ENCODE results near the gene LBX1.

Gene LBX1

DNA sequence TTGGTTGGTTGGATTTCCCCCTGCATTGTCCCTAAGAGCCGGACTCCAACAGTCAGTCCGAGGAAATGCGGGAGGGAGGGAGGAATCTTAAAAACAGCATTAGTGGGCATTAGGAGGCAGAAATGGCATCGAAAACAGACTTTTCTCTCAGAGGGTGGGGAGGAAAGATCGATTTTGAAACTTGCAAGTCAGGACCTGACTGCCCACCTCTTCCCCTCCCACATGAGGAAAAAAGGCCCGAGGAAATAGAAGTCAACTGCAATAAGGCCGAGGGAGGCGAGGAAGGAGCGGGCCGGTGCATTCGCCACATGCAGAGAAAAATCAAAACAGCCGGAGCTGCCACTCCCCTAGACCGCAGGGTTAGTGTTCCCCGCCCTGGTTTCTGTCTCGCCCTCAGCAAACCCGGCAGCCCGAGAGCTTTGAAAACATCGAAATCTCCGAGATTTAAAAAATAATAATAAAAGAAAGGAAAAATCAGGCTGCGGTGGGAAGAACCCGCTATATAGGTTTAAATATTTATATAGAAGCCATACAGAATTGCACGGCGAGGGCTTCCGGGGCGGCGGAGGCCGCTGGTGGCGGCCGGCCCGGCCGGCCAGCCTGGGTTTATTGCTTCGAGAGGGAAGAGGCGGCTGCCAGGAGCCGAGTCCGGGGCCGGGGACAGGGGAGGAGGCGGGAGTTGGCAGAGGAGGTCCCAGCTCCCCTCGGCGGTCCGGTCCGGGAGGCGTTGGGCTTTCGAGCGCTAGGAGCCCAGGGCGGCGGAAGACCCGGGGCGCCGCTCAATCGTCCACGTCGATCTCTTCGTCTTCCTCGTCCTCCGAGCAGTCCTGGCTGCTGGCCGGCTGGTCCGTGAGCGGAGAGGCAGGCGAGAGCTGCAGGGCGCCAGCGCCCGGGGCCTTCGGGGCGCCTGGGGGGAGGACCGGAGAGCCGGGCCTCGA, 2.5 kb downstream of the LBX1 start:
- no peak for TF ChIP-seq TAF1 (IDR thresholded peaks at IDR 0.05; ENCODE audit: low read depth, low read length)
- no peak for TF ChIP-seq POLR2AphosphoS5 (IDR thresholded peaks at IDR 0.05; ENCODE audit: low read depth, low read length)
- no peak for TF ChIP-seq SPI1 (IDR thresholded peaks at IDR 0.05; ENCODE audit: low read depth, low read length)
- TF ChIP-seq POU2F2 (IDR thresholded peaks at IDR 0.05; ENCODE audit: low read depth, low read length) = no peak
- no peak for TF ChIP-seq PAX5 (IDR thresholded peaks at IDR 0.05; ENCODE audit: insufficient read depth, low read length, severe bottlenecking)
- TF ChIP-seq POLR2A (IDR thresholded peaks at IDR 0.05; ENCODE audit: low read depth, low read length) = no peak
- no peak for FAIRE-seq
- DNase-seq (ENCODE audit: insufficient read length, low spot score) = no peak

DNA sequence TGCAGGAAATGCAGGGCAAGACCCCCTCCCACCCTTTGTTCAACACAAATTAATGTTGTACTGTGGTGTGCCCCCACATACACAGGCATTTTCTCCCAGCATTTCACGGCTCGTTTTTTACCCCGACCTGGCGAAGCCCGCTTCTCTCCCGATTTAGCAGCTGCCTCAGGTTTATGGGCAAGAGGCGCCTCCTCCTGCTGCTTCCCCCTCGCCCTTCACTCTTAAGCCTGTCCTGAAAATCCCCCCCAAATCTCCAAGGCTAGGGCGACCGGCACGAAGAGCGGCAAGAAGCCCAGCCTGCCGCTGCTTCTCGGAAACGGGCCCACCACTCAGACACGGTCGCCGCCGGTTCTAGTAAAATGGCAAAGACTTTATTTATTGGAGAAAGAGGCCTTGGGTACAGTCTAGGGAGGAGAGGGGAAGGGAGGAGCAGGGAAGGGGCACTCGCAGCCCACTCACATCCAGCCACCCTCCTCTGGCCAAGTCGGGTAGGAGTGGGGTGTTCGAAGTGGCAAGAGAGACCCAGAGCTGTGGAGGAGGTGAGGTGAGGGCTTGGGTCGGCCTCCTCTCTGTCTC, 3.3 kb downstream of the LBX1 start:
- no peak for DNase-seq (ENCODE audit: insufficient read length, low spot score)
- no peak for TF ChIP-seq PAX5 (IDR thresholded peaks at IDR 0.05; ENCODE audit: insufficient read depth, low read length, severe bottlenecking)
- no peak for FAIRE-seq

- DNase-seq (ENCODE audit: insufficient read length, low spot score) (no peak), FAIRE-seq (no peak)
- TF ChIP-seq POU2F2 (IDR thresholded peaks at IDR 0.05; ENCODE audit: low read depth, low read length) (no peak), TAF1 (IDR thresholded peaks at IDR 0.05; ENCODE audit: low read depth, low read length) (no peak), POLR2A (IDR thresholded peaks at IDR 0.05; ENCODE audit: low read depth, low read length) (no peak), POLR2AphosphoS5 (IDR thresholded peaks at IDR 0.05; ENCODE audit: low read depth, low read length) (no peak), PAX5 (IDR thresholded peaks at IDR 0.05; ENCODE audit: insufficient read depth, low read length, severe bottlenecking) (no peak), SPI1 (IDR thresholded peaks at IDR 0.05; ENCODE audit: low read depth, low read length) (no peak)
Measured at GRCh38 chr10:101224910-101225823, 4.1 kb downstream of the LBX1 start.

DNA sequence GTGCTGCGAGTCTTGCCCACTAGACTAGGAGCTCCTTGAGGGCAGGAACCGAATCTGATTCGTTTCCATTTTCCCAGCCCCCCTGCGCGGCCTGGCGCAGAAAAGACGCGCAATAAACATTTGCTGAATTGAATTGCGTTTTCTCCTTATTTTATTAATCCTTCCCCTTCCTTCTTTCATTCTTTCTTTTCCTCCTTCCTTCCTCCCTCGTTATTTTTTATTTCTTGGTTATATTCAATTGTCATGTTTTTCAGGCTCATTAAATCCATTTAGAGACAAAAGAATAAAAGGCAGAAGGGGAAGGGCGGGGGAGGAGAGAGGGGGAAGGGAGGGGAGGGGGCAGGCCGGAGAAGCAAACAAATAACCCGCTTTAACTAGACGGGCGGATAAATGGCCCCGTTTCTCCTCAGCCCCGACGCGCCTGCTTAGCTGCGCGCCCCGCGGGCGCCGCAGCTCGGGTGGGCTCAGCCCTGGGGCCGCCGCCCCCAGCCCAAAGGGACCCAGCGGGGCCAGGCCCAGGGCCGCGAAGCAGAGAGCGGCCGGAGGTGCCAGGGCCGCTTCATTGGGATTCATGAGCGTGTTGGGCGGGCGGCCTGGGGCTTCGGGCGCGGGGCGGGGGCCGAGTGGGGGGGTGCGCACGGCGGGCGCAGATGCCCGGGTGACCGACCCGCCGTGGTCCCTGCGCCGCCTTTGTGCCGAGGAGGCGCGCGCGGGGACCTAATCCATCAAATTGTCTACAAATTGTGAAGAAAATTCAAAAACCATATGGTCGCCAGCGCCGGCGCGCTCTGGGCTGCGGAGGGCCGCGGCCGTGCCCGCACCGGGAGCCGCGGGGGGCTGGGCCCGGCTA, 5.0 kb downstream of the LBX1 start:
- no peak for FAIRE-seq
- DNase-seq (ENCODE audit: insufficient read length, low spot score) = no peak
- TF ChIP-seq POLR2A (IDR thresholded peaks at IDR 0.05; ENCODE audit: low read depth, low read length) = no peak

GRCh38 chr10:101223274-101224059, 5.8 kb downstream of the LBX1 start:
- DNase-seq (ENCODE audit: insufficient read length, low spot score) (no peak), FAIRE-seq (no peak)
- TF ChIP-seq PAX5 (IDR thresholded peaks at IDR 0.05; ENCODE audit: insufficient read depth, low read length, severe bottlenecking) (no peak), TAF1 (IDR thresholded peaks at IDR 0.05; ENCODE audit: low read depth, low read length) (no peak), POU2F2 (IDR thresholded peaks at IDR 0.05; ENCODE audit: low read depth, low read length) (no peak), POLR2A (IDR thresholded peaks at IDR 0.05; ENCODE audit: low read depth, low read length) (no peak), POLR2AphosphoS5 (IDR thresholded peaks at IDR 0.05; ENCODE audit: low read depth, low read length) (no peak), SPI1 (IDR thresholded peaks at IDR 0.05; ENCODE audit: low read depth, low read length) (no peak)

DNA sequence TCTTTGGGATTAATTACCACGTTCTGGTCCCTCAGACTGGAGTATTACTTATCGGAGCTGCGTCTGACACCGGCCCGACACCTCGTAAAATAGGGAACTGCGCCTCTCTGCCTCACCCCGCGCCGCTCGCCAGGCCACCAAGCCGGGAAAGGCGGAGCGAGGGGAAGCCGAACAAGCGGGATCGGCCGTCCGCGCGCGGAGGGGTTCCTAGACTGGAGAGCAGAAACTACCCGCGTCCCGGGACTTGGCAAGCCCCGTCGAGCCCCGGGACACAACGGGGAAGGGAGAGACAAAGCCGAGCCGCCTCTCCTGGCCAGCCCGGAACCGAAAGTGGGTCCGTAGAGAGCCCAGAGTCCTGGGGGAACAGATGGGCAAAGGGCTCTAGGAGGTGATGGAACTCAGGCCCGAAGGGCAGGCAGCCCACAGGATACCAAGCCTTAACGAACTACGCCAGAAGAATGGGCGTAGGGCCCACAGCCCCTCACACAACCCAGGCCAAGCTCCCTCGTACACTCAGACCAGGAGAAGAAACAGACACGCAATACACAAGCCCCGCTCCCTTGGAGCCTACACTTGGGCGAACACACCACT, 6.5 kb downstream of the LBX1 start:
- FAIRE-seq (no peak), DNase-seq (ENCODE audit: insufficient read length, low spot score) (no peak)
- TF ChIP-seq POLR2AphosphoS5 (IDR thresholded peaks at IDR 0.05; ENCODE audit: low read depth, low read length) (no peak), PAX5 (IDR thresholded peaks at IDR 0.05; ENCODE audit: insufficient read depth, low read length, severe bottlenecking) (no peak), POLR2A (IDR thresholded peaks at IDR 0.05; ENCODE audit: low read depth, low read length) (no peak), SPI1 (IDR thresholded peaks at IDR 0.05; ENCODE audit: low read depth, low read length) (peak; percentile 50), TAF1 (IDR thresholded peaks at IDR 0.05; ENCODE audit: low read depth, low read length) (no peak), POU2F2 (IDR thresholded peaks at IDR 0.05; ENCODE audit: low read depth, low read length) (no peak)

- TF ChIP-seq POLR2AphosphoS5 (IDR thresholded peaks at IDR 0.05; ENCODE audit: low read depth, low read length) = no peak
- no peak for TF ChIP-seq POU2F2 (IDR thresholded peaks at IDR 0.05; ENCODE audit: low read depth, low read length)
- TF ChIP-seq POLR2A (IDR thresholded peaks at IDR 0.05; ENCODE audit: low read depth, low read length) = no peak
- no peak for TF ChIP-seq SPI1 (IDR thresholded peaks at IDR 0.05; ENCODE audit: low read depth, low read length)
- no peak for TF ChIP-seq TAF1 (IDR thresholded peaks at IDR 0.05; ENCODE audit: low read depth, low read length)
- no peak for TF ChIP-seq PAX5 (IDR thresholded peaks at IDR 0.05; ENCODE audit: insufficient read depth, low read length, severe bottlenecking)
- no peak for DNase-seq (ENCODE audit: insufficient read length, low spot score)
- no peak for FAIRE-seq
Measured at GRCh38 chr10:101221963-101222531, 7.2 kb downstream of the LBX1 start.

- TF ChIP-seq POU2F2 (IDR thresholded peaks at IDR 0.05; ENCODE audit: low read depth, low read length) = no peak
- TF ChIP-seq POLR2A (IDR thresholded peaks at IDR 0.05; ENCODE audit: low read depth, low read length) = no peak
- TF ChIP-seq TAF1 (IDR thresholded peaks at IDR 0.05; ENCODE audit: low read depth, low read length) = no peak
- no peak for TF ChIP-seq PAX5 (IDR thresholded peaks at IDR 0.05; ENCODE audit: insufficient read depth, low read length, severe bottlenecking)
- TF ChIP-seq SPI1 (IDR thresholded peaks at IDR 0.05; ENCODE audit: low read depth, low read length) = no peak
- TF ChIP-seq POLR2AphosphoS5 (IDR thresholded peaks at IDR 0.05; ENCODE audit: low read depth, low read length) = no peak
- peak; percentile 63 for FAIRE-seq
- no peak for DNase-seq (ENCODE audit: insufficient read length, low spot score)
Measured at GRCh38 chr10:101221549-101221948, 7.7 kb downstream of the LBX1 start.

Measured in GM12891 (cell line).